HG03108 (cell line): ENCODE data around the gene SPATA2.
"Not testable (repeated sequence)": the region's sequence is repeated elsewhere in the genome, so short reads cannot be mapped to it uniquely, and the experiment has no call there.

ENCODE experiments used
- ATAC-seq: cut with Tn5 transposase; IDR thresholded peaks from one replicate; pipeline ENCODE4 v1.9.1; 2021; ENCODE audit warnings: moderate library complexity; ENCODE audit not compliant: unreplicated experiment

The SPATA2 gene, protein sequence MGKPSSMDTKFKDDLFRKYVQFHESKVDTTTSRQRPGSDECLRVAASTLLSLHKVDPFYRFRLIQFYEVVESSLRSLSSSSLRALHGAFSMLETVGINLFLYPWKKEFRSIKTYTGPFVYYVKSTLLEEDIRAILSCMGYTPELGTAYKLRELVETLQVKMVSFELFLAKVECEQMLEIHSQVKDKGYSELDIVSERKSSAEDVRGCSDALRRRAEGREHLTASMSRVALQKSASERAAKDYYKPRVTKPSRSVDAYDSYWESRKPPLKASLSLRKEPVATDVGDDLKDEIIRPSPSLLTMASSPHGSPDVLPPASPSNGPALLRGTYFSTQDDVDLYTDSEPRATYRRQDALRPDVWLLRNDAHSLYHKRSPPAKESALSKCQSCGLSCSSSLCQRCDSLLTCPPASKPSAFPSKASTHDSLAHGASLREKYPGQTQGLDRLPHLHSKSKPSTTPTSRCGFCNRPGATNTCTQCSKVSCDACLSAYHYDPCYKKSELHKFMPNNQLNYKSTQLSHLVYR

DNA sequence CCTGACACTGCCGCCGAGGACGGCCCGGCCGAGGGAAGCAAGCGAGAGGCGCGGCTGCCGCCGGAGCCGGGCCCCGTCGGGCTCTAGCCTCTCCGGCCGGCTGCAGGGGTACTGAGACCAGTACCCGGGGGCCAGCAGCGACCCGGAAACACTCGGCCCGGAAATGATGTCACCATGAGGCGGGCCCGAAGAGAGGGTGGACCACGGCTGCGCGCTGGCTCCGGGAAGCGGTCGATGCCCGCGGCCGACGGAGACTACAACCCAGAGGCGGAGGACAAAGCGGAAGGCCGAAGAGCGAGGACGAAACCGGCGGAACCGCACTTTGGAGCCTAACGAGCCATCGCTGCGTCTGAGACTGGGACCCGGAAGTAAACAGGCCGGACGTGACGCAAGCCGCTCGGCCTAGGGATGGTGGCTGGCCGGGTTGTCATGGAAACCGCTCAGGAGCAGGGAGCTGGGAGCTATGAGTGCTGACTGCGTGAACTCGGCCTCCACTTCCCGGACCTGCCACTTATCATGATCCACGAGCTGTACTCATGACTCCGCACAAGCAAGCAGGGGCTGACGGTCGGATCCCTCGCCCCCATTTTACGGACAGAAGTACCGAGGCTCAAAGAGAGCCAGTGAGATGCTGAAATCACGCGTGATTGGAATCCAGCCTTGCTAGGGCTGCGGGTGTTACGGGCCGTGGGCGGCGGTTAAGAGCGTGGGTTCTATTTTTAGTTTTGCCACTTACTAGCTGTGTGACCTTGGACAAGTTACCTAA is at the start of gene SPATA2:
TSS of gene SPATA2 (minus strand) at position 150 of the 766 bp plus-strand sequence. CDS start 7,039 bp downstream, outside the sequence.
- ATAC-seq: peak; percentile 78

DNA sequence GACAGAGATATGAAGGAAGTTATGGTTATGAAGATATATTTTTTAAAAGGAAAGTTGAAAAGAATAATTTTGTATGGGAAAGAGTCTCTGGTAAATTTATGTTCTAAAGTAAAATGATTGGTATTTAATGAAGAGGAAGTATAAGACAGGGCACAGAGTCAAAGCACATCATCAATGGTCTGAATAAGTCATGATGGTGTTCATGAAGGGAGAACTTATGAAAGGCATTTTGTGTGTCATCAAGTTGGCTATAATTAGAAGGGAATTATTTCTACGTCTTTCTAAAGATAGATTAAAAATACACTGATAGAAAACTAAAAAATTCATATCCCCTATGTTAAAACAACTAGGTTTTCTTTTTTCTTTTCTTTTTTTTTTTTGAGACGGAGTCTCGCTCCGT is 46.1 kb upstream of the SPATA2 start:
- ATAC-seq: no peak

DNA sequence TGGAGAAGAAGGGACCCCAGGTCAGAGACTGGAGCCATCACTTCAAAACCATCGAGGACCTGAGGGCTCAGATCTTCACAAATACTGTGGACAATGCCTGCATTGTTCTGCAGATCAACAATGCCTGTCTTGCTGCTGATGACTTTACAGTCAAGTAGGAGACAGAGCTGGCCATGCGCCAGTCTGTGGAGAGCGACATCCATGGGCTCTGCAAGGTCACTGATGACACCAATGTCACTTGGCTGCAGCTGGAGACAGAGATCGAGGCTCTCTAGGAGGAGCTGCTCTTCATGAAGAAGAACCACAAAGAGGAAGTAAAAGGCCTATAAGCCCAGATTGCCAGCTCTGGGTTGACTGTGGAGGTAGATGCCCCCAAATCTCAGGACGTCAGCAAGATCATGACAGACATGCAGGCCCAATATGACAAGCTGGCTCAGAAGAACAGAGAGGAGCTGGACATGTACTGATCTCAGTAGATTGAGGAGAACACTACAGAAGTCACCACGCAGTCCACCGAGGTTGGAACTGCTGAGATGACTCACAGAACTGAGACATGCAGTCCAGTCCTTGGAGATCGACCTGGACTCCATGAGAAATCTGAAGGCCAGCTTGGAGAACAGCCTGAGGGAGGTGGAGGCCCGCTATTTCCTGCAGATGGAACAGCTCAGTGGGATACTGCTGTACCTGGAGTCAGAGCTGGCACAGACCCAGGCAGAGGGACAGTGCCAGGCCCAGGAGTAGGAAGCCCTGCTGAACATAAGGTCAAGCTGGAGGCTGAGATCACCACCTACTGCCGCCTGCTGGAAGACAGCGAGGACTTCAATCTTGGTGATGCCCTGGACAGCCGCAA is 42.0 kb upstream of the SPATA2 start:
- ATAC-seq: not testable (repeated sequence)

DNA sequence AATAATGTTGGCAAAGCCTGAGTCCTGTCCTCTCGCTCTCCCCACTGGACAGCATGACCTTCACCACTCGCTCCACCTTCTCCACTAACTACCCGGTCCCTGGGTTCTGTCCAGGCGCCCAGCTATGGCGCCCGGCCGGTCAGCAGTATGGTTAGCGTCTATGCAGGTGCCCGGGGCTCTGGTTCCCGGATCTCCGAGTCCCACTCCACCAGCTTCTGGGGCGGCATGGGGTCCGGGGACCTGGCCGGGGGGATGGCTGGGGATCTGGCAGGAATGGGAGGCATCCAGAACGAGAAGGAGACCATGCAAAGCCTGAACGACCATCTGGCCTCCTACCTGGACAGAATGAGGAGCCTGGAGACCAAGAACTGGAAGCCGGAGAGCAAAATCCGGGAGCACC is 41.4 kb upstream of the SPATA2 start:
- ATAC-seq: no peak

GRCh38 chr20:49955830-49956396 is 40.6 kb upstream of the SPATA2 start:
- ATAC-seq: not testable (repeated sequence)

DNA sequence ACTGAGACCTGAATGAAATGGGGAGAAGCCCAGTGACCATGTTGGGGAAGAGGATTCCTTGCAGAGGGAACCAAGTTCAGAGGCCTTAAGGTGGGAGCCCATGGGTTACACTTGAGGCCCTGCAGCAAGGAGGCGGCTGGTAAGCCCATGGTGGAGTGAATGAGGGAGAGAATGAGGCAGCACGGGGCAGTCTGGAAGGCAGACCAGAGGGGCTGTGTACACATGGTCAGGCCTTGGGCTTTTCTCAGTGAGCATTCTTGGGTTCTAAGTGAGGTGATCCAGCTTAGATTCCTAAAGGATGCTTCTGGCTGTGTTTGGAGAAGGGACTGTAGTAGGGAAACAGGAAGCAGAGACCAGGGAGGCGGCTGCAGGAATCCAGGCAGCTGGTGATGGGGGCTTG is 39.8 kb upstream of the SPATA2 start:
- no peak for ATAC-seq

DNA sequence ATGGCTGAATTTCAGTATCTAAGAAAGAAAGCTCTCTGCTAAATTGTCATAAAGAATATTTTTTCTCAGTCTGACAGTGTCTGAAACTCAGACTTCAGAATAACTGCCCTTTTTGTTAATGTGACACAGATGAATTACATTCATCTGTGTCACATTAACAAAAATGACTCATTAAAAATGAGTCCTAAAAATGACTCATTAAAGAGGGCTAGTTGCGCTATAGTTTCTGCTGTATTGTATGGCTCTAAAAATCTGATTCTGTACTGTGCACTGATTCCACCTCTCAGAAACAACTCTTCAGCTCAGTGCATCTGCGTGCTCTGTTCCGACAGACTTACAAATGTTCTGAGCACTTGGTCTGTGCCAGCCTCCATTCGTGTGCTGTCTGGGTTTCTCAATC is 35.8 kb upstream of the SPATA2 start:
- no peak for ATAC-seq

DNA sequence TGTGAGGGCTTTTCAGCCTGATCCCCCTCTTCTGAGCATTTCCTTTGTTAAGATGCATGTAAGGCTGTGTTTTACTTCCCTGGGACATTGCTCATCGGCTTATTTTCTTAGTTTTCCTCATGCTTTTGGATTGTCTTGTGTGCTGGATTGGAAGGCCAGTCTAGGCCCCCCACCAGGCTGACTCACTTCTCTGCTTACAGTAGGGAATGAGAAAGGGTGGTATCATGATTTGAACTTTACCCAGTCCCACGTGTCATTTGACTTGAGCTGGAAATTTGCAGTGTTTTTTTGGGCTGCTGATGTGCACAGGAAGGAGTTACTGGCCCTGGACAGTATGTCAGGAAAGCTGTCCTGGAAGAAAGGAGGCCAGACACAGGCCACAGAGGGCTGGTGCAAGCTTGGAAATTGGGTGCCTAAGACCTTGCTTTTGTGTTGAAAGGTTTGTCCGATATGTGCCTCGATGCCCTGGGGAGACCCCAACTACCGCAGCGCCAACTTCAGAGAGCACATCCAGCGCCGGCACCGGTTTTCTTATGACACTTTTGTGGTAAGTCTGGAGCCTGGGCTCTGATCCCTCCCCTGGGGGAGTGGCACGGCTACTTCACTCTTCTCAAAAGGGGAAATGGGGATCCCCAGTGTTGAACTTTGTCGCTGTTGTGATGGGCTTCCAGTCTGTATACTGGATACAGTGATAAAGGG is 33.6 kb upstream of the SPATA2 start:
- ATAC-seq: no peak

DNA sequence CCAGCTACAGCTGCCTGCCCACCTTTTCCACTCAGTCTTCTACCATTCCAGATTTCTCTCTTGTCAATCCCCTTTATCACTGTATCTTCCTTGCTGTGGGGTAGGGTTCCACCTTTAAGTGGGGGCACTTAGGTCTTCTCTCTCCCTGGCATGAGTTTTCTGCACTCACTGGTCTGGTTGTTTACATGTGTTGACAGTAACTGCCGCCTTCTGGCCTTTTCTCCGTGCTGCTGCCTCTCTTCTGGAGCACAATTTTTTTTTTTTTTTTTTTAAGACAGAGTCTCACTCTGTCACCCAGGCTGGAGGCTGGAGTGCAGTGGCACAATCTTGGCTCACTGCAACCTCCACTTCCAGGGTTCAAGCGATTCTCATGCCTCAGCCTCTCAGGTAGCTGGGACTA is 32.8 kb upstream of the SPATA2 start:
- ATAC-seq: no peak

DNA sequence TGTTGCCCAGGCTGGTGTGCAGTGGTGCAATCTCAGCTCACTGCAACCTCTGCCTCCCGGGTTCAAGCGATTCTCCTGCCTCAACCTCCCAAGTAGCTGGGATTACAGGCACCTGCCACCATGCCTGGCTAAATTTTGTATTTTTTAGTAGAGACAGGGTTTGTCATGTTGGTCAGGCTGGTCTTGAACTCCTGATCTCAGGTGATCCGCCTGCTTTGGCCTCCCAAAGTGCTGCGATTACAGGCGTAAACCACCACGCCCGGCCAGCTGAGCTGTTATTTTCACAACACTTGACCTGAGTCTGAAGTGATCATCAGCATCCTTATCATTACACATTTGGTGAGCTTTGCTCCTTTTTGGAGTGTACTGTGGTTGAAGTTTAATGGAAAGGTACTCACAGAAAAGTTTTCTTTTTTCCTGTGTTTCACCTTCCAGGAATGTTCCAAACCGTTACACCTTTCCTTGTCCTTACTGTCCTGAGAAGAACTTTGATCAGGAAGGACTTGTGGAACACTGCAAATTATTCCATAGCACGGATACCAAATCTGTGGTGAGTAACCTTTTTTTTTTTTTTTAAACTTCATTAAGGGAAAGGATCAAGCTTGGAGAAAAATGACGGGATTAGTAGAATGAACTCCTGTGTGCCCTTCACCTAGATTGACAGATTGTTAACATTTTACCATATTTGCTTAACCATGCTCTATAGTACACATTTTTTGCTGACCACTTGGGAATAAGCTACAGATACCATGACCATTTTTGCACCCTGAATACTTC is 30.6 kb upstream of the SPATA2 start:
- ATAC-seq: no peak

DNA sequence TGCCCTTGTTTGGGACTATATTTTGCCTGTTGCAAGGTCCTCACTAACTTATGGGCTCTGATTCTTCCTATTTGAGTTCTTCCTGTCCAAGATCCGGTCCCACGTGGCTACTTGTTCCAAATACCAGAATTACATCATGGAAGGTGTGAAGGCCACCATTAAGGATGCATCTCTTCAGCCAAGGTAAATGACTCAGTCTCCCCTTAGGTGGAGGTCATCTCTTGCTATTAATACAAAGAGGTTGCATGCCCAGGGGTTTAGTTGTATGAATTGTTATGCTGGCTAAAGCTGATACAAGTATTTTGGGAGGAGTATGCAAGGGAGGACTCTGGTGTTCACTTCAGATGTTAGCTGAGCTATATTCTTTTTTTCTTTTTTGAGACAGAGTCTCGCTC is 30.0 kb upstream of the SPATA2 start:
- ATAC-seq: no peak

DNA sequence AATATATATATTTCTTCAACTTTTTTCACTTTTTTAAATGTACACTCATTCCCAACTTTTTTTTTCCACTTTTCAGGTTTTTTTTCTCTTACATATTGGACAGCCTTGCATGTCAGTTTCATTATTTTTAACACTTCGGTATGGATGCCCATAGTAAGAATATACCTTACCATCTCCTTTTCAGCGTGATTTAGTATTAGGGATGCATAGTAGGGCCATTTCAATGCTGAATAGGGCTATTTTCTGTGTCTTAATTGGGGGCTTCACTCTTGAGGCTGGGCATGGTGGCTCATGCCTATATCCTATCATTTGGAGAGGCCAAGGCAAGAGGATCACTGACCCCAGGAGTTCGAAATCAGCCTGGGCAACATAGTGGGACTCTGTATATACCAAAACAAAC is 27.6 kb upstream of the SPATA2 start:
- no peak for ATAC-seq

DNA sequence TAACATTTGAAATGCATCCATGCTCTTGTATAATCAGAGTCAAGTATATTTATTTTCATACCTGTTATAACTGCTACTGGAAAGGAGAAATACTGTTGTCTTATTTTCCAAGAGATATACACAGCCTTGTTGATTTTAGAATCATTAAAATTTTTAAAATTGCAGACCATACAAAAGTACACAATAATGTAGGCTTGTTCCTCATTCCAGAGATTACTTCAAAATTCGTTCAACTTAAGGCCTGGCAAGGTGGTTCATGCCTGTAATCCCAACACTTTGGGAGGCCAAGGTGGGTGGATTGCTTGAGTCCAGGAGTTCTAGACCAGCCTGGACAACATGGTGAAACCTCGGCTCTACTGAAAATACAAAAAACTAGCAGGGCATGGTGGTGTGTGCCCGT is 27.0 kb upstream of the SPATA2 start:
- no peak for ATAC-seq

GRCh38 chr20:49941456-49941855 is 26.1 kb upstream of the SPATA2 start:
- ATAC-seq: no peak

- no peak for ATAC-seq
These were observed 23.1 kb upstream of the SPATA2 start for GRCh38 chr20:49938173-49939163.

DNA sequence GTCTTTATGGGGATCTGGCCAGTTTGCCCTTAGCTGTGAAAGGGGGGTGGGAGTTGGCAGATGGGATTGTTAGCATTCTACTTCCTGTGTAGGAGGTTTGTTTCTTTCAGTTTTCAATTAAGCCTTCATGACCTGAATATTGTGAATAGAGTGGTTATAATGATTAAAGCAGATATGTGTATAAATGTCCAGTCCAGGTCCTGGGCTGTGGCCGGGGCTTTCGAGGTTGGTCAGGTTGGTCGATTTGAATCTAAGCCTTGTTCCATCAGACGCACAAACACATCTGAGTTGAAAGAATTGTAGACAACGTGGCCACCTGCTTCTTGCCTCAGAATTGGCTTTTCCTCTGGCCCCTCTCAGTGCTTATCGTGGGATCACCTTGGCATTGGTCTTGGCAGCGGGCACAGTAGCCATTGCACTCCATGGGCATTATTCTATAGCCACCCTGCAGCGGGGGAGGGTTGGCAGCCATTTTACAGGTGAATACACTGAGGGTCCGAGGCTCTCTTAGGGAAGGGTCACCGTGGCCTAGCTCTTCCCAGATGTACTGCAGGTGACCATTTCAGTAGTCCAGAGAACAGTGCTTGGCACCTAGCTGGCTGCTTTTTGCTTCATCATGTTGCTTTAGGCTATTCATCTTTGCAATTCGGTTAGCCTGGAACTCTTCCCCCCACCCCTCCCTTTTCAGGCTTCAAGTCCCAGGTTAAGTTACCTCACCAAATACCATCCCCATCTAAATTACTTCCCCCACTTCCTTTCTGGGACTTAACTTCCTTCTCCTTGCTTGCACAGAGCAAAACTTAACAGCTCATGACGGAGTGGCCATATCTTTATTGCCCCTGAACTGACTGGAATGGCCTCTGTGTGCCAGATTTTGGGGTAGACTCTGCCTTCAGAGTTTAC is 21.9 kb upstream of the SPATA2 start:
- ATAC-seq: no peak
